HG03342 (cell line): Measurements from ENCODE around the gene TPST2.
"Not testable (repeated sequence)": the region's sequence is repeated elsewhere in the genome, so short reads cannot be mapped to it uniquely, and the experiment has no call there.

Source experiments
- ATAC-seq: cut with Tn5 transposase; IDR thresholded peaks from one replicate; pipeline ENCODE4 v1.9.1; 2021; ENCODE audit warnings: mild to moderate bottlenecking, moderate library complexity; ENCODE audit not compliant: unreplicated experiment

TPST2 gene

DNA sequence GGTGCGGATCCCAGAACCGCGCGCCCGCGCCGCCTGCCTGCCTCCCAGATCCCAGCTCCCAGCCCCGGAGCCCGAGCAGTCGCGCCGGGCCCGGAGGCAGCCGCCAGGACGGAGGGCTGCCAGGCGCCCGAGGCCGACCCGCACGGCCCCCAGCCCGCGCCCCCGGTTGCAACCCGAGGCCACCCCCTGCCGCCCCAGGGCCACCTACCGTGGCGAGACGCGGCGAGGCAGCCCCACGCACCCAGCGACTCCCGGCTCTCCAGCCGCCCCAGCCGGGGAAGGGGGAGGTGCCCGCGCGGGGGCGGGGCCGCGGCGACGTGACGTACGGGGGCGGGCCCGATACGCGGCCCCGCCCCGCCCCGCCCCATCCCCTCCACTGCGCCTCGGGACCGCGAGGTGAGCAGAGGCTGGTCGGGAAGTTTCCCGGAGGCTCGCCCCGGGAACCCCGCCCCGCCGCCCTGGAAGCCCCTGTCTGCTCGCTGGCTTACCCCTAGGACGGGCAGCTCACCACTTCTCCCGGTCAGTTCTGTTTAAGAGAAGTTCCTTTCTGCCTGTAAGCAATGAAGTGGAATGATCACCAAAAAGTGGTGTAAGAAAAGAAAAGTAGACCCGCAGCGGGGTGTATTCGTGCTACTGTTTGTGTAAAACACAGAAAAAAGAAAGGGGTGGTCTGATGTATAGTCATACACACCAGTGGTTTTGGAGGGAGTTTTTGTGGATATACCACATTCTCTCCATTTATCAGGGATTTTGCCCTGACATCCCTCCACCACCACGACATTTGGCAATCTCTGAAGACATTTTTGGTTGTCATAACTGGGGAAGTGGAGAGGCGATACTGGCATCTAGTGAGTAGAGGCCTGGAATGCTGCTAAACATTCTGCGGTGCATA is at the start of gene TPST2:
Gene TPST2, minus strand, starts transcription at position 288 of the 892 bp plus-strand sequence. CDS start 48,502 bp downstream, outside the sequence.
- peak; percentile 70 for ATAC-seq

DNA sequence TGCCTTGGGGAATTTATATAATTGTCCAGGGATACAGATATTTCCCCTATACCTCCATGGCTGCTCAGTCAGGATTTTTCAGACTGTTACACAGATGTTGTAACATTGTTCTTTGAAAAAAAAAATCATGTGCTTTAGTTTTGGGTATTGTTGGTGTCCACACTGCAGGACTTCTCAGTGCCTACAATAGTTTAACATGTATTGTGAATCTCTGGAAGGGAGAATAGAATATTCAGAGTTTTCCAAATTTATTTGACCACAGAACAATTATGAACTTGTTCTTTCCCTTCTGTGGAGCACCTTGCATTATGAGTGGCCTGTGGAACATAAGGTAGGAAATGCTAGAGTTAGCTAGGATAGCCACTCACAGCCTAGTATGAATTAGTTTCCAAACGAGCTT is 46.4 kb upstream of the TPST2 start:
- no peak for ATAC-seq

DNA sequence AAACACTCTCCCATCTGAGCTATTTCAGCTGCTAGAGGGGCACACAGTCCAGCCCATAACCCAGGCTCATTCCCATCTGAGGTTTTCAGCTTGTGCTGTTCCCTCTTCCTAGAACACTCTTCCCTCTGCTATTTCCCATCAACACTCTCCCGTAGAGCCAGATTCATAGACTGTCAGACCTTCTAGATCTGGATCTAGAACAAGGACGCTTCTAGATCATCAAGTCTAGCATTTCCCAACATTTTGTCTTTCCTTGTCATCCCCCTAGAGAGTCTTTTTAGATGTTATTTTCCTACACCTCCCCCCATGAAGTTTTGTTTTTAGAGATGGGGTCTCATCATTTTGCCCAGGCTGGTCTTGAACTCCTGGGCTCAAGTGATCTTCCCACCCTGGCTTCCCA is 45.2 kb upstream of the TPST2 start:
- no peak for ATAC-seq

DNA sequence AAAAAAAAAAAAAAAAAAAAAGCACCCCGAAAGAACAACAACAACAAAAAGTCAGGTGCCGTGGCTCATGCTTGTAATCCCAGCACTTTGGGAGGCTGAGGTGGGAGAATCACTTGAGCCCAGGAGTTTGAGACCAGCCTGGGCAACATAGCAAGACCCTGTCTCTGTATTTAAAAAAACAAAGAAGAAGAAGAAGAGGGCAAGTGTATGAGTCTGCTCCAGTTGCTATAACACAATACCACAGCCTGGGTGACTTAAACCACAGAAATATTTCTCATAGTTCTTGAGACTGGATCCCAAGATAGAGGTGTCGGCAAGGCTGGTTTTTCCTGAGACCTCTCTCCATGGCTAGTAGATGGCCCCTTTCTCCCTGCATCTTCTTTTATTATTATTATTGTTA is 44.3 kb upstream of the TPST2 start:
- ATAC-seq = no peak

DNA sequence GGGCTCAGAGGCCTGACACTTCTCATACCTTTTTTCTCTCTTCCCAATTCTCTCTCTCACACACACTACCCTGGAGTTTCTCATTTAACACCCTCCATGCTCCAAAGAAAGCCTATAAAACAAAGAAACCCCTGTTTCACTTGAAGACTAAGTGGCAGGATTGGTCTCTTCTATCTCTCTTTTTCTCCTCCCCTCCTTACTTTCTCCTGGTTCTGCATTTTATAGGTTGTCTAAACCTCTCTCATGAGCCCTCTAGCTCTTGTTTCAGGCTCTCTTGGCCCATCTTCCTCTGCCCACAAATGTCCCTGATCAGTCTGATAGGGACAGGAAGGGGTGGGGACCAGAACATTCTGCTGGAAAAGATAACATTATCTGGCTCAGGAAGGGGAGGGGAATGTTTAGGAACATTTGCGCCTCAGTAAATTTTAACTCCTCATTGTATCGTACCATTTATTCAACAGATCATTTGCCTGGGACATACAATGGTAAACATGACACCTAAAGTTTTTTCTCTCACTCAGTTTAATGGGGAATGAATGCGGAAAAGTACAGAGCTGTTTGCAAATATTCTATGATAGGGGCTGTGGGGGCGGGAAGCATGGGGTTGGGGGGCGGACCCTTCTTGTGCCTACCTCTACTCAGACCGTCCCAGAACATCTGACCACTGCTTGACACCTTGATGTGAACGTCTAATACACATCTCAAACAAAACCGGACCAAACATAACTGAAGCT is 42.7 kb upstream of the TPST2 start:
- no peak for ATAC-seq

DNA sequence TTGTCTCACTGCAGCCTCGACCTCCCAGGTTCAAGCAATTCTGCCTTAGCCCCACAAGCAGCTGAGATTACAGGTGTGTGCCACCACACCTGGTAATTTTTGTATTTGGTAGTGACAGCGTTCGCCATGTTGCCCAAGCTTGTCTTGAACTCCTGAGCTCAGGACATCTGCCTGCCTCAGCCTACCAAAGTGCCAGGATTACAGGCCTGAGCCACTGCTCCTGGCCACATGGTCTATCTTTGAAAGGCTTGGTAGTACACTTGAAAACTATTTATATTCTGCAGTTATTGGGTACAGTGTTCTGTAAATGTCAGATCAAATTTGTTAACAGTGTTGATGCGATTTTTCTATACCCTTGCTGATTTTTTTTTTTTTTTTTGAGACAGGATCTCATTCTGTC is 41.4 kb upstream of the TPST2 start:
- no peak for ATAC-seq

DNA sequence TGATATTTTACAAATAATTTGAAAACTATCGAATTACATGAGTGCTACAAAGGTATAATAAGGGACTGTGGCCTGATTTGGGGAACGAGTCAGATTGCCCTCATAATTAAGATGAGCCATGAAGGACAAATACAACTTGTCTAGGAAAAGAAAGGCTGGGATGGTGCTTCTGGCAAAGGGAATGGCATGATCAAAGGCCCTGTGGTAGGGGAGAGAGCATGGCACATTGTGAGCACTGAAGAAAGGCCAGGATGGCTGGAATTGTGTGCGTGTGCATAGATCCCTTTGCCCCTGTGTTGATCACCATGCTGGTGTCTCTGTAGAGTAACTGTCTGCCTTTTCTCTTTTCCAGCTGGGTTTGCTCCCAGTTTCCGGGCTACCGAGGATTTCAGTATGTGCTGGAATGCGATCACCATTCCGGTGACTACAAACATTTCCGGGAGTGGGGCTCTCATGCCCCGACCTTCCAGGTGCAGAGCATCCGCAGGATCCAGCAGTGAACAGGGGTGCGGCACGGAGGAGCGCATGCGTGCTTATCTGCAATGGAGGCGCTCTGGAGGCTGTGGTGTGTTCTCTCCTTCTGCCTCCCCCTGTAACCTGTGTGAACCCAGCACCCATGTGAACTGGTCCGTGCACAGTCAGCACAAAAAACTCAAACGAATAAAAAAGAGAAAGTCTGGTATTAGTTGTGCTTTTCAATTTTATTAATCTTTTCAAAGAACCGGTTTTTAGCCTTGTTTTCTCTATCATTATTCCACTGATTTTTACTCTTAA is 40.2 kb upstream of the TPST2 start:
- no peak for ATAC-seq

DNA sequence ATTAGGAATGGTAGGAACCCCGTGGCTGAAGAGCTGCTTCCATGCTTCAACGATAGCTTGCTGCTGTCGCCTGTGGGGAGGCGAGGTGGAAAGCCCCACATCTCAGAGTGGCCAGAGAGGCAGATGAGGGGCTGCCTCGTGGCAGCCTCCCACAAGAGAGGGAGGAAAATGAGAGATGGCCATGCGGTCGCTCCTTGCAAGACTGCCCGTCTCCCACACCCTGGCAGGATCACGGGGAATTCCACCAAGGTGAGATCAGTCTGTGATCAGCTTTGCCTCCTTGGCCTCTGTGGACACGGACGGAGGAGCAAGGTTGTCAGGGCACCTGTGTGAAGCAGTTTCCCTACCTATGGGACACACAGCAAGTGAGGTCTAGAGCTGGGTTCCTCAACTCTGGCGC is 34.9 kb upstream of the TPST2 start:
- no peak for ATAC-seq

DNA sequence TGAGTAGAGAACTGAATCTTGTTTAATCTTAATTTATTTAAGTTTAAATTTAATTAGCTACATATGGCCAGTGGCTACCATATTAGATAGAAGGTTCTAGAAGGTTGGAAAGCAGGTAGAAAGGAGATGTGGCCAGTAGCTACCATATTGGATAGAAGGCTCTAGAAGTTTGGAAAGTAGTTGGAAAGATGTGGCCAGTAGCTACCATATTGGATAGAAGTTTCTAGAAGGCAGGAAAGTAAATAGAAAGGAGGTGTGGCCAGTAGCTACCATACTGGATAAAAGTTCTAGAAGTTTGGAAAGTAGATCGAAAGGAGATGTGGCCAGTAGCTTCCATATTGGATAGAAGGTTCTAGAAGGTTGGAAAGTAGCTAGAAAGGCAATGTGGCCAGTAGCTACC is 34.1 kb upstream of the TPST2 start:
- ATAC-seq = no peak

DNA sequence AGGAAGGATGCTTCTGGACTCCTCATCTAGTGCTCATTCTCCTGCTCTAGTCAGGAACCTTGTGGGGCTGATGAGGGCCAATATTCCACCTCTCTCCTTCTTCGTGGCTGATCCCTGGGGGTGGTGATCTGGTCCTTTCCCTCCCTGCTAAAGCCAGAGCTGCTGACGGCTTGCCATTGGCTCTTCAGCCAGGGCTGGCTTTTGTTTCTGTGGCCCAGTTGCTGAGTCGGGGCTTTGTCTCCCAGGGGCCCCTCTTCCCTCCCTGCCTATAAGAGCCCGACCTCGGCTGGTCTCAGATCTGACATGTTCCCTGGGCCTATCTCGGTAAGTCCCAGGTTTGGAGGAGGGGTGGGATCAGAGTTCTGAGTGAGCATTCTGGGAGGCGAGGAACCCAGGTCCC is 31.7 kb upstream of the TPST2 start, which contains the start of gene CRYBA4:
Gene CRYBA4, plus strand, starts transcription at position 301 of the 400 bp plus-strand sequence. CDS start 634 bp downstream, outside the sequence.
- ATAC-seq = no peak

DNA sequence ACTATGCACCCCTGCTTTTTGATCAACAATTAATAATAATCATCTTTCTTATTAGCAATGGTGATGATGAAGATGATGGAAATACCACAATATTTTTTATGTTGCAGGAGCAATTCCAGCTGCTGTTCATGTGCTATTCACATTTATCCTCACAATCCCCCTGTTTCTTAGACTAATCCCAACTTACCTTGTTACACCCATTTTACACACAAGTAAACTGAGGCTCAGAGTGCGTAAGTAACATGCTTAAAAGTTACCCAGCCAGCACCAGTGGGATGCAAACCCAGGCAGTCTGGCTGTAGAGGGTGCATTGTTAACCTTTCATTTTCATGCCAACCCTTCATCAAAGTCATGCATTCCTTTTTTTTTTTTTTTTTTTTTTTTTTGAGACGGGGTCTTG is 30.3 kb upstream of the TPST2 start:
- no peak for ATAC-seq

DNA sequence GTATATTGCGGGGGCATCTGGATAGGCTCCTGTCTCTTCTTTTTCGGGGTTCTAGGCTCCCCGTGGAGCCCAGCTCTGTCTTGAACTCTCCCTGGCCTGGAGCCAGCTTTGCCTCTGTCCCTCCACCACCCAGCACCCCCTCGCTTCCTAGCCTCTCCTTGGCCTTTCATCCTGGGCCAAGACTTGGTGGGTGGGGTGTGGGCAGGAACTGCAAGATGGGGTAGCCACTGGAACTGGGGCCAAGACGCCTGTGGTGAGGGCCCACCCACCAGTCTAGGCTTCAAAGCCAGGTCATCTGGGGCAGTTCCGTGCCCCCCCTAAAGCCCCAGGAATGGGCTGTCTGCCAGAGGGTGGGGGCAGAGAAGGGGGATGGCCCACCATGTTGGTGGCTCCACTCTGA is 29.6 kb upstream of the TPST2 start:
- no peak for ATAC-seq

DNA sequence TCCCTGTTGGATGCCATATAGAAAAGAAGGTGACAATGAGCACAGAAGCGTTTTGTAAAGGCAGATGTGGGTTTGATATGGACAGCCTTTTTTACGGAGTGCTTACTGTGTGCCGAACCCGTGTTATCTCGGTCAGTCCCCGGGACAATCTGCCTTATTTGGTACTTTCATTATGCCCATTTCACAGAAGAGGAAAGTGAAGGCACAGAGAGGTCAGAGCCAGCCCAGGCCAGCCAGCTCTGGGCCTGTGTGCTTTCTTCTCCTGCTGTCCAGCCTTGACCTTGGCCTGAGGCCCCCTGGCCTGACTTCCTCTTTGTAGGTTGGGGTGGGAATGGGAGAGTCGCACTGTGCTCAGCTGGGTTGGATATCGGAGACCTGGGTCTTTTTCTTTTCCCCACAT is 28.5 kb upstream of the TPST2 start:
- no peak for ATAC-seq

DNA sequence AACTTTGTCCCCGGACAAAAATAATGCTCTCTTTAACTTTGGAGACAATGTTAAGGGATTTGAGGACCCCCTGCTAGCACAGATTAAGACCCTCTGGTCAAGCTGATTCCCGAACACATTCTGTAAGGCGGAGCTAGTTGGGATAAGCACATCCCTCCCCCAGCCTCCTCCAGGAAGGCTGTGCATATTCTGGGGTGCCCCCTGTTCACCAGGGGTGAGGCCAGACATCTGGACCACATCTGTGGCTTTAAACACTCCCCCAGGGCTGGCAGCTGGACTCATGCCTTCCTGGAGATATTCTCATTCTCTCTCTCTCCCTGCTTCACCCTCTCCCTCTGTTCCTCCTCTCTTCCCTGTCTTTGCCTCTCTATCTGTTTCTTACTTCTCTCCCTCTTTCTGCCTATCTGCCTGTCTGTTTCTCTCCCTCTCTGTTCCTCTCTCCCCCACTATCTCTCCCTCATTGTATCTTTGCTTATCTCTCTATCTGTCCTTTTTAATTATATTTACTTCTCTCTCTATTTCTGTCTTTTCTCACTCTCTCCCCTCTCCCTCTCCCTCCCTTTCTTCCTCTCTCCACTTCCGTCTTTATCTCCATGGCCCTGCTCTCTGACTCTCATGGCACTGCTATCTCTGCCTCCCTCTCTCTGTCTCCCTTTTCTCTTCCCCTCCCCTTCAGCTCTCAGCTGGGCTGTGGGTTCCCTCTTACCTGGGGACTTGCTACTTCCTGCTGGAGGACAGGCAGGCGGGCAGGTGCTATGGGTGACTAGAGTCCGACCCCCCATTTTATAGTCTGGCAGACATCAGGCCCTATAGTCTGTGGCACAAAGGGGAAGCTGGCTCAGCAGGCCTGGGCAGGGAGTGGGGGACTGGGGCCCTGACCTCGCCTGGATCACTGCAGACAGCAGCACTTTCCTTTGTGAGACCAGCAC is 27.6 kb upstream of the TPST2 start, which contains the start of gene CRYBB1:
Gene CRYBB1, minus strand, starts transcription at position 757 of the 929 bp plus-strand sequence. CDS start 1,708 bp downstream, outside the sequence.
- no peak for ATAC-seq

DNA sequence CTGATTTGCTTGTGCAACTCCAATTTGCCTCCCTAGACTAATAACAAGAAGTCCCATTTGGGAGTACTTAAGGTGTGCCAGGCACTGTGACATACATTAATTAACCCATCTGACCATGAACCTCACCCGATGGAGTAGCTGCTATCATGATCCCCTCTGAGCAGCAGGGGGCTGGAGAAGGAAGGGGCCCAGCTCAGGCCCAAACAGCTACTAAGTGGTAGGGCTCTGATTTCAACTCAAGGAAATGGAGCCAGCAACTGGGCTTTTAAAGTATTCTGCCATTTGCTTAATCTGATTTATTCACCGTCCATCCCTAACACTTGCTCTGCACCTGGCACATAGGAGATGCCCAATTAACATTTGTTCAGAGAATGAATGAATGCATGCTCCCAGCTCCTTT is 26.7 kb upstream of the TPST2 start:
- no peak for ATAC-seq

DNA sequence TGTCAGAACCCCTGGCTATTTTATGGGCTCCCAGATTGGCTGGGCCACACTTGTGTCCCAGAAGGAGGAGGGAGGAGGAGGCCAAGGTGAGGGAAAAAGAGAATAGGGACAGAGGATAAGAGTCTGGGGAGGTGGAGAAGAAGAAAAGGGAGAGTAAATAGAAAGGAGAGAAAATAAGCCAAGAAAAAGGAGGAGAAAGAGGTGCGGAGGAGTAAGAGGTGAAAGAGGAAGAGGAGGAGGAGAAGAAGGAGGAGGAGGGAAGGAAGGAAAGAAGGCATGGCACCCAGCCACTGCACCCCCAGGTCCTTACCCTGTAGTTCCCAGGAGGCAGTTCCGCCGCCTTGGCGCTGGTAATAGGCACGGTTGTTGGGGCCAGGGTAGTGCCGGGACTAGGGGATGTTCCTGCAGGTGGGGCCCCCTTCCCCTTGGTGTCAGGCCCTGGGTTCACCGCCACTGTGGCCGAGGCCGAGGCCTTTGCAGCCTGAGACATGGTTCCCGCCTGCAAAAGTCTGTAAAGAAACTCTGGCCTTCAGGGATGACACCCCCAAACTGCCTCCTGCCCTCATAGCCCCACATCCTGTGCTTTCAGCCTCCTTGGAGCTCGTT is 26.0 kb upstream of the TPST2 start:
- ATAC-seq = no peak

DNA sequence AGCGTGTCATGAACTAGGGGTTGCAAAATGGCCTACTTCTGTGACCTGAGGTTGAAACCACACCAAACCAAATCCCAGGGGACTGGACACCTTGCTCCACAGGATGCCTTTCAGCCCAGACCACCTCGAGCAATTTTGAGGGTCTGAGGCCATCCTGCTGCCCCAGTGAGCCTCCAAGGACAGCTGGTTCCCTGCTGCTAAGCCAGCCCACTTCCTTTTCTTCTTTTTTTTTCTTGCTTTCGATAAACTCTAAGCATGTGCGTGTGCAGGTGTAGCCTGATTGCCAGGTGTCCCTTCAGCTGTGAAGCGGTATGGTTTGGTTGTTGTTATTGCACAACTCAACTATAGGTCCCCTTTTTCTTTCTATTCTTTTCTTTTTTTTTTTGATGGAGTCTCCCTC is 25.2 kb upstream of the TPST2 start:
- ATAC-seq = no peak

DNA sequence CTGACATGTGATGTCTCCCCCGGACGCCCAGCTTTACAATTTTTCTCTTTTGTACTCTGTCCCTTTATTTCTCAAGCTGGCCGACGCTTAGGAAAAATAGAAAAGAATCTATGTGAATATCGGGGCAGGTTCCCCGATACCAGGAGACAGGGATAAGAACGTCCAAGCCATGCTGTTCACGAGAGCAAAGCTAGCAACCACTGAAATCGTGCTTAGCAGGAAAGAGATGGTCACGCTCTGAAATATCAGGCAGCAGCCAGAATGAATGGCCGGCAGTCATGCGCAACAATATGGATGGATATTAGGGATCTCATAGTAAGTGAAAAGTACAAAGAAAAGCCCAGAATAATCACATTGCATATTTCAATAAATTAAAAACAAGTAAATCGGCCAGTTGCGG is 24.4 kb upstream of the TPST2 start:
- no peak for ATAC-seq

DNA sequence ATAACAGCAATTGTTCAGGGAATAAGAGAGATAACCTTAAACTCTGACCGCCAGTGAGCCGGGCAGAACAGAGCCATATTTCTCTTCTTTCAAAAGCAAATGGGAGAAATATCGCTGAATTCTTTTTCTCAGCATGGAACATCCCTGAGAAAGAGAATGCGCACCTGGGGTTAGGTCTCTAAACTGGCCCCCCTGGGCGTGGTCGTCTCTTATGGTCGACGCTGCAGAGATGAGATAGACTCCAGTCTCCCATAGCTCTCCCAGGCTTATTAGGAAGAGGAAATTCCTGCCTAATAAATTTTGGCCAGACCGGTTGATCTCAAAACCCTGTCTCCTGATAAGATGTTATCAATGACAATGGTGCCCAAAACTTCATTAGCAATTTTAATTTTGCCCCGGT is 23.8 kb upstream of the TPST2 start:
- not testable (repeated sequence) for ATAC-seq

DNA sequence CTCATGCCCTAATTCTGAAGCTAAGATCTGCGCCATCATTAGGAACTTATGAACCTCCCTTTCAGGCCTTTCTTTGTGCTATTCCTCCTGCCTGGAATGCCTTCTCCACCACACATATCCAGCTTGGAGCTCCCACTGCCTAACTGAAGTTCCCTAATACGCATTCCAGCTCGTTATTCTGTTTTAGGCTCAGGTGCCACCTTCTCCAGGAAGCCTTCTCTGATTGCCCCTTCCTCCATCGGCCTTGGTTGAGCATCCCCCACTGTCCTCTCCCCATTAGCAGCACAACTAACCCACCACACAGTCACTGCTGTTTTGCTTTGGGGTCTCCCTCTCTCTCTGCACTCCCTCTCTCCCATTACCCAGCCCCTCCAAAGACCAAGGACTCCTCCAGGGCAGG is 22.7 kb upstream of the TPST2 start:
- ATAC-seq = no peak
